ENCODE data around the gene PPP1R9B. TPM values are rescaled to one million over a fixed set of nuclear protein-coding genes. Genes with fewer than 3 reads are reported as not detected.

Gene PPP1R9B
- total RNA-seq, 2 experiments from 2014 or later, result 136 to 137 TPM

DNA sequence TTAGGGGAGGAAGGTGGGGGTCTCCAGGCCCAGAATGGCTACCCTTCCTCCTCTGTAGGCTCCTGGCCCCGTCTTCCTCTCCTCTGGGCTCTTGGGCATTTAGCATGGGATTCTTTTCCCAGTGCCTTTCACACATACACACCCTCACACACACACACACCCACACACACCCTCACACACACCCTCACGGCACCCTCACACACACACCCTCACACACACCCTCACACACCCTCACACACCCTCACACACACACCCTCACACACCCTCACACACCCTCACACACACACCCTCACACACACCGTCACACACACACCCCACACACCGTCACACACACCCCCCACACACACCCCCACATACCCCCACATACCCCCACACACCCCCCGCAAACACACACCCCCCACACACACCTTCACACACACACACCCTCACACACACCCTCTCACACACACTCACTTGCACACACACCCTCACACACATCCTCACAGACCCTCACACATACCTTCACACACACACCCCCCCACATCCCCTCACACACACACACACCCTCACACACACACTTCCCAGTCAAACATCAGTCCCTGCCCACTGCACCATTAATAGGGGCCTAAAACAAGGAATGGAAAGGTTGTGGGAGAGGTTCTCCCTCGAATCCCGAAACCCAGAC, 16.2 kb upstream of the PPP1R9B start:
- Mint-ChIP-seq H3K36me3 (ENCODE audit: low read depth) (no peaks in the 10 kb centered on the region), H3K9me3 (no peaks in the 10 kb centered on the region), H3K27ac (no peak overlapping the region), H3K4me3 (no peak overlapping the region), H3K27me3 (peaks cover 4% of the 10 kb centered on the region), H3K4me1 (peaks cover 34% of the 10 kb centered on the region)
- DNase-seq, result no peak
- ChIA-PET CTCF (interaction anchor here (0.9 to 2.1 kb wide), 3 partner anchors 27 to 52 kb away, joined by 3 to 5 read pairs (median 3); no protein-coding TSS in a partner anchor), POLR2A (interaction anchor here (1.7 kb wide), 1 partner anchor 34 kb away, joined by 5 read pairs; no protein-coding TSS in a partner anchor)

DNA sequence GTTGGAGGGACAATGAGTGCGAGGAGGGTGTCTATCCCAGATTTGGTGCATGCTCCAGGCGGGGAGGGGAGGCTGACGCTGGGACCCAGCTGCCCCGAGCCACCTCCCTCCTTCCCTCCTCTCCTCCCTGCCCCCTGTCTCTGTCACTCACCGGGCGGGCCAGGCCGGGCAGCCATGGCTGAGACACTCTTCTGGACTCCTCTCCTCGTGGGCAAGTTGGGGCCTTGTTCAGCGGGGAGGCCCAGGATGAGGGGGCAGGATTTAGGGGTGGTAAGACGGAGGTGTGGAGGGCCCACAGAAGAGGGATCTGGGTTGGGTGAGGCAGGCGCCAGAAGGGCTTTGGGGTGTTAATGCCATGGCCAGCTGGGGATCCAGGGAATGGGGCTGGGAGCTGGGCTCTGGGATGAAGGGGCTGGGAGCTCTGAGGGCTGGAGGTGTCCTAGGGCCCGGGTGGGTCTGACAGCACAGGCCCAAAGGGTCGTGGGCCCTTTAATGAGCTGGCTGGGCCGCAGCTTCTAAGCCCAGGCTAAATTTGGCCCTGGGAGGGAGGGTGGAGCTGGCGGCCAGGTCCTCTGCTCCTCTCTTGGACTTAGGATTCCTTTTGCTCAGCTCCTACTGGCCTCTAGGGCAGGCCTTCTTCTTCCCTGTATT, 15.5 kb upstream of the PPP1R9B start, which contains the start of gene SGCA:
TSS of gene SGCA (plus strand) at position 139 of the 651 bp plus-strand sequence. CDS start at position 175, 36 bp downstream.
- peaks cover 33% of the 10 kb centered on the region for H3K4me1 Mint-ChIP-seq
- CTCF ChIA-PET, result interaction anchor here (0.9 to 2.1 kb wide), 4 partner anchors 27 to 72 kb away, joined by 3 to 5 read pairs (median 4); no protein-coding TSS in a partner anchor
- no peak within 1 kb of the TSS for H3K4me3 Mint-ChIP-seq
- no peaks in the 10 kb centered on the region for H3K36me3 Mint-ChIP-seq (ENCODE audit: low read depth)
- peak within 1 kb of the TSS; percentile 5 for H3K27ac Mint-ChIP-seq
- POLR2A ChIA-PET, result interaction anchor here (1.7 kb wide), 1 partner anchor 34 kb away, joined by 5 read pairs; no protein-coding TSS in a partner anchor
- peaks cover 5% of the 10 kb centered on the region for H3K27me3 Mint-ChIP-seq
- no peak for DNase-seq
- H3K9me3 Mint-ChIP-seq, result no peaks in the 10 kb centered on the region

DNA sequence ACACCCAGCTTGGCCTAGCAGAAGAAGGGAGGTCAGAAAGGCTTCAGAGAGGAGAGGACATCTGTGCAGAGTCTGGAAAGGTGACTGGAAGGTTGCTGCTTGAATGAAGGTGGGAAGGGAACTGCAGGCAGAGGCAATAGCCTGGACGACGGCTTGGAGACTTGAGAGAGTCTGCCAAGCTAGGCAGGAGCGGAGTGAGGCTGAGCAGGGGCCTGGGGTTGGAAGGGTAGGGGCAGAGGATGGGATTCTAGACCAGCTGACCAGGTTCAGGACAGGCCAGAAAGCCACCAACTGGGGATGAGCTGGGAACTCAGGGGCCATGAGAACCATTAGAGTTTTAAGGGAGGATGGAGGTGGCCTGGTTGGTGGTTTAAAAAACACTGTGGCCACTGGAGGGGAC, 15.0 kb upstream of the PPP1R9B start:
- Mint-ChIP-seq H3K9me3 (no peaks in the 10 kb centered on the region), H3K36me3 (ENCODE audit: low read depth) (no peaks in the 10 kb centered on the region), H3K4me3 (no peak overlapping the region), H3K27me3 (peaks cover 5% of the 10 kb centered on the region), H3K4me1 (peaks cover 32% of the 10 kb centered on the region), H3K27ac (peak overlapping the region; percentile 5)
- ChIA-PET POLR2A (interaction anchor here (1.7 kb wide), 1 partner anchor 33 kb away, joined by 5 read pairs; no protein-coding TSS in a partner anchor), CTCF (interaction anchor here (0.9 to 2.1 kb wide), 4 partner anchors 26 to 71 kb away, joined by 3 to 5 read pairs (median 4); no protein-coding TSS in a partner anchor)
- no peak for DNase-seq

DNA sequence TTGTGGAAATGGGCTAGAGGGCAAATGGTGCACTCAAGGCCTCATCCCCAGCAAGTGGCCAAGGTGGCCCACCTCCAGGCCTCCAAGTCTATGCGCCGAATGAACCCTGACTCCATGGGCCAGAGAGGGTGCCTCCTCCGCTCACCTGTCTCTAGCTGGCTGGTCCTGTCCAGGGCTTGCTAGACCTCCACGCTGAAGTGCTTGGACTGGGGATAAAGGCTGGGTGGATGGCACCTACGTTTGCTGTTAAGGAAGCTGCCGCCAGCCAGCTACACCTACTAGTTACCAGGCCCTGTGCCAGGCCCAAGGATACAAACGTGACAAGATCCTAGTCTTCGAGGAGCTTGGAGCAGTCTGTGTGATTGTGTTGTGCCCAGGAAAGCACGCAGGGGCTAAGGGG, 14.6 kb upstream of the PPP1R9B start:
- ChIA-PET POLR2A (interaction anchor here (1.7 kb wide), 1 partner anchor 33 kb away, joined by 5 read pairs; no protein-coding TSS in a partner anchor), CTCF (interaction anchor here (0.9 to 2.1 kb wide), 4 partner anchors 26 to 71 kb away, joined by 3 to 5 read pairs (median 4); no protein-coding TSS in a partner anchor)
- peak overlapping the region; percentile 5 for H3K27ac Mint-ChIP-seq
- no peak overlapping the region for H3K4me3 Mint-ChIP-seq
- no peaks in the 10 kb centered on the region for H3K9me3 Mint-ChIP-seq
- peaks cover 29% of the 10 kb centered on the region for H3K4me1 Mint-ChIP-seq
- no peak for DNase-seq
- peaks cover 8% of the 10 kb centered on the region for H3K27me3 Mint-ChIP-seq
- no peaks in the 10 kb centered on the region for H3K36me3 Mint-ChIP-seq (ENCODE audit: low read depth)

DNA sequence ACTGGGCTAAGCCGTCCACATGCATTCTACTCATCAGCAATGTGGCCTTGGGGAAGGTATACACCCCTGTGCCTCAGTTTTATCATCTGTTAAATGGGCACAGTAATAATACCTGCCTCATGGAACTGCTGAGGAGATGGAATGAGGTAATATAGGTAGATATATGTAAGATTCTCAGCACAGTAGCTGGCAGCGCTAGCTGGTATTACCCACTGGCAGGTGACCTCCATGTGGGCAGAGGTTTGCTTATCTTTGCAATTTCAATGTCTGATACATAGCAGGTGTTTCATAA, 14.2 kb upstream of the PPP1R9B start:
- Mint-ChIP-seq H3K27me3 (peaks cover 10% of the 10 kb centered on the region), H3K4me1 (peaks cover 29% of the 10 kb centered on the region), H3K9me3 (no peaks in the 10 kb centered on the region), H3K4me3 (no peak overlapping the region), H3K27ac (no peak overlapping the region), H3K36me3 (ENCODE audit: low read depth) (no peaks in the 10 kb centered on the region)
- DNase-seq, result no peak
- POLR2A ChIA-PET, result no interaction called here
- CTCF ChIA-PET, result interaction anchor here (1.5 to 2.1 kb wide), 3 partner anchors 25 to 70 kb away, joined by 4 to 5 read pairs (median 4); no protein-coding TSS in a partner anchor

DNA sequence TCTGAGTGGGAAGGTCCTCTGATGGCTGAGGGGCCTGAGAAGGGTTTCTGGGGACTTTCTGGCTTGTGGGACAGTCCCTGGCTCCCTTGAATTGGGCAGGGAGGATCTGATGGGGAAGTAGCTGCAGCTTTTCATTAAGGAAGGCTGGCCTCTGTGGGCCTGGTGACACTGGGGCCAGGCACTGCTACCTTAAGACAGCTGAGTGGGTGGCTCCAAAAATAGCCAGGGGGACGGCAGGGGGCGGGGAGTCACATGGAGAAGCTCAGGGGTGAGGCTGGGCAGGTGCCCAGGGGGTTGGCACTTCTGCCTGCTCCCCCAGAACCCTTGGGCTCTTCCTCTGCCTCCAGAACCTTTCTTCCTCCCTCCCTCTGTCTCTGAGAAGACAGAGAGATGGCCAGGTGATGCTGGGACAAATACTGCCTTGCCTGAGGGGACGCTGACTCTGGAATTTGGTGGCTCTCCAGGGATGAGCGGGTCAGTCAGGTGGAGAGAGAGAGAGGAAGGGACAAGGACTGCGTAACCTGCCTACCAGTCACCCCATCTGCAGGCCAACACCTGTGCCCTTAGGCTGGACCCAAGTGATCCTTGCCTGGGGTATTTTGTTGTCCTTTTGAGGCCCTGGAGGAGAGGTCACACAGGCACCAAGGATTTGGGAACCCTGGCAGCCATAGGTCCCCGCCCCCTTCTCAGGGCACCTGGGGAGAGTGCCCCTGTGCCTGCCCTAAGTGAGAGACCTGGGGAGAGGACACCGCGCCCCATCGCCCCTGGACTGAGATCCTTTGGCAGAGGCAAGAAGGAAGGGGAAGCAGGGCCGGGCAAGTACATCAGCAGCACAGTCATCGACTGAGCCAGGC, 13.6 kb upstream of the PPP1R9B start:
- Mint-ChIP-seq H3K27ac (no peak overlapping the region), H3K36me3 (ENCODE audit: low read depth) (no peaks in the 10 kb centered on the region), H3K27me3 (peaks cover 10% of the 10 kb centered on the region), H3K4me1 (peaks cover 25% of the 10 kb centered on the region), H3K4me3 (no peak overlapping the region), H3K9me3 (no peaks in the 10 kb centered on the region)
- CTCF ChIA-PET, result interaction anchor here (1.0 to 1.8 kb wide), 4 partner anchors 36 to 109 kb away, joined by 3 to 5 read pairs (median 4); no protein-coding TSS in a partner anchor
- DNase-seq, result no peak
- POLR2A ChIA-PET, result no interaction called here

DNA sequence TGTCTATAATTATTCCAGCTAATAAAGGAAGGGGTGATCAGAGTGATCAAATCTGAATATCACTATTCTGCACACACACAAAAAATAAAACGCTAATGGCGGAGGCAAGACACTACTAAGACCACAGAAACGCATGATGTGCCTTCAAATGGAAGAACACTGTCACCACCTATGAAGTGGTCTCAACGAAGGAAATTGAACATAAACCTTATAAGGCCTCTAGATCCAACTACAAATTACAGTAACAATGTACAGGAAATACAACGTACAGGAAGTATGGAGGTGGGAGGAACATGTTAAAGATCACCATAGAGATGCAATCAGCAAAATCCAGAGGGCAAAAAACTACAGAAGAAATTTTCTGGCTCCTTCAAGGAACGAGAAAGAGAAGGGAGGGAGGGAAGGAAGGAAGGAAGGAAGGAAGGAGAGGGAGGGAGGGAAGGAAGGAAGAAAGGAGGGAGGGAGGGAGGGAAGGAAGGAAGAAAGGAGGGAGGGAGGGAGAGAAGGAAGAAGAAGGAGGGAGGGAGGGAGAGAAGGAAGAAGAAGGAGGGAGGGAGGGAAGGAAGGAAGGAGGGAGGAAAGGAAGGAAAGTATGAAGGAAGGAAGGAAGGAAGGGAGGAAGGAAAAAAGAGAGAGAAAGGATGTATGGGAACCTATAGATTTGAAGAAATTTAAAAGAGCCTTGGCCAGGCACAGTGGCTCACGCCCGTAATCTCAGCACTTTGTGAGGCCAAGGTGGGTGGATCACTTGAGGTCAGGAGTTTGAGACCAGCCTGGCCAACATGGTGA, 12.2 kb upstream of the PPP1R9B start:
- H3K27me3 Mint-ChIP-seq, result peaks cover 7% of the 10 kb centered on the region
- ChIA-PET CTCF (interaction anchor here (1.0 to 2.8 kb wide), 18 partner anchors 8 to 234 kb away, joined by 3 to 58 read pairs (median 10); partner anchors contain the start of genes COL1A1, LRRC59 and PPP1R9B), POLR2A (interaction anchor here (0.8 to 2.8 kb wide), 5 partner anchors 11 to 234 kb away, joined by 3 to 47 read pairs (median 3); partner anchors contain the start of genes LRRC59 and PPP1R9B)
- no peak overlapping the region for H3K27ac Mint-ChIP-seq
- H3K9me3 Mint-ChIP-seq, result no peaks in the 10 kb centered on the region
- DNase-seq, result no peak
- H3K4me1 Mint-ChIP-seq, result peaks cover 31% of the 10 kb centered on the region
- no peaks in the 10 kb centered on the region for H3K36me3 Mint-ChIP-seq (ENCODE audit: low read depth)
- H3K4me3 Mint-ChIP-seq, result no peak overlapping the region

DNA sequence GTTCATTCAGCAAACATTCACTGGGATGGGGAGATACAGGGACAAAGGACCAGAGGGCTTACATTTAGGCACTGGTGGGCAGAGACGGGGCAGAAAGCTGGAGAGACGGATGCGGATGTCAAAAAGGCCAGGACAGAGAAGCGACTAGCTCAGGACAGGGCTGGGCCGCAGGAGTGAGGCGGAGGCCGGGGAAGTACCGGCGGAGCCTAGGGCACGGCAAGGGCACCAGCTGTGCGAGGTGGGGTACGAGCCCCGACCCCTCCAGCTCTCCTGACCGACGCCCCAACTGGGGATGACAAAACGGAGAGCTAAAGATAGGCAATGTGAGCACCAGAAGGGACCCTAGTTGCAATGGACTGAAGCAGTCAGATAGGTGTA, 11.4 kb upstream of the PPP1R9B start:
- H3K27me3 Mint-ChIP-seq, result peaks cover 7% of the 10 kb centered on the region
- peaks cover 36% of the 10 kb centered on the region for H3K4me1 Mint-ChIP-seq
- H3K9me3 Mint-ChIP-seq, result no peaks in the 10 kb centered on the region
- peak overlapping the region; percentile 75 for H3K27ac Mint-ChIP-seq
- ChIA-PET POLR2A (interaction anchor here (0.8 to 2.8 kb wide), 6 partner anchors 11 to 235 kb away, joined by 3 to 47 read pairs (median 3); partner anchors contain the start of genes LRRC59 and PPP1R9B), CTCF (interaction anchor here (1.0 to 2.8 kb wide), 18 partner anchors 9 to 235 kb away, joined by 3 to 58 read pairs (median 10); partner anchors contain the start of genes COL1A1, LRRC59 and PPP1R9B)
- H3K4me3 Mint-ChIP-seq, result peak overlapping the region; percentile 70
- DNase-seq, result no peak
- no peaks in the 10 kb centered on the region for H3K36me3 Mint-ChIP-seq (ENCODE audit: low read depth)

DNA sequence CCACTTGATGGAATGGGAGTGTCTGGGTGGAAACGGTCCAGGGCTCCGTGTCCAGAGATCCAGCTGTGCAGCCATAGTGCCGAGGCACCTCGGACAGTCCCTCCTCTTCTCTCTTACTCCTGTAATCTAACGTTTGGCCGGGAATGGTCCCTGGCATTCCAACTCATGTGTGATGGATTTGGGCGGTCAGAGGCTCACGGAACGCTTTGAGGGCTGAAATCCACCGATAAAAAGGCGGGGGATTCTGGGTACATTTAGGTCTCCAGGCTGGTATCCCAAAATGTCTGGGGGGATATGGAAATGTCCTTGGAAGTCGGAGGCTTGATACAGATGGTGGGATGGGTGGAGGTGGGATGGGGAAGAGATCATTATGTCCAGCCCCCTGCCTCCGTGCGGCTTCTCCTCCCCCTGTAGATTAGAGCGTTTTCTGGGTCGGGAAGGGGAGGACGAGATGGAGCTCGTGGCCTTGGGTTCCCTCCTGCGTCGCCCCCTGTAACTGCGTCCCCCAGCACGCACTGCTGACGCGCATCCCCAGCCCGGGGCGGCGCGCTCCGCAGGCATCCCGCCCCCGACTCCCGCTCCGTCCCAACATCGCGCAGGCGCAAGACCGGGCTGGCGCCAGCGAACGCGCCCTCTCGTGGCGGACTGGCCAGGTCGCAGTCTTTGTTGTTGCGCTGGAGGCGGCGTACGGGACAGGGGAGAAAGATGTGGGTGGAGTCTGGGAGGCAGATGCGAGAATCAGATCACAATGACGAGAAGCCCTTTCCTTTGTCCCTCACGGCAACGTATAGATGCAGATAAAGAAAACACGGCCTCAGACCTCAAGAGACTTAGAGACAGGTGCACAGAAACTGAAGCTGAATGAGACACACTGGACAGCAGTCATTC, 10.8 kb upstream of the PPP1R9B start:
- Mint-ChIP-seq H3K27me3 (peaks cover 7% of the 10 kb centered on the region), H3K36me3 (ENCODE audit: low read depth) (no peaks in the 10 kb centered on the region), H3K4me3 (peak overlapping the region; percentile 70), H3K9me3 (no peaks in the 10 kb centered on the region), H3K4me1 (peaks cover 36% of the 10 kb centered on the region), H3K27ac (peak overlapping the region; percentile 75)
- peak; percentile 96 for DNase-seq
- ChIA-PET CTCF (interaction anchor here (1.0 to 2.8 kb wide), 20 partner anchors 9 to 236 kb away, joined by 3 to 58 read pairs (median 10); partner anchors contain the start of genes COL1A1, LRRC59 and PPP1R9B), POLR2A (interaction anchor here (0.8 to 2.8 kb wide), 8 partner anchors 8 to 46 kb away, joined by 3 to 47 read pairs (median 3); partner anchors contain the start of gene PPP1R9B)

DNA sequence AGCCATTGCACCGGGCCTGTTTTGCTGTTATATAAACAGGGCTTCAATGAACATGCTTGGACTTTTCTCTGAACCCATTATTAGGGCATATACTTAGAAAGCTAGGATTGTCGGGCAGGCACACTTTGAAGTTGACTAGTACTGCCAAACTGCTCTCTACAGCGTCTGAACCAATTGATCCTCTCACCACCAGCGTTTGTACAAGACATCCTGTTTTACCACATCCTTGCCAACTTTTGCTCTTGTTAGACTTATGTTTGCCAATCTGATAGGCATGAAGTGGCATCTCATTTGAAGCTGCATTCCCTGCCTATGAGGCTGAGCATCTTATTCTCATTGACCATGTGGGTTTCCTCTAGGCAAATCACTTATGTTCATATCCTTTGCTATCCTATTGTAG, 7.4 kb upstream of the PPP1R9B start:
- Mint-ChIP-seq H3K4me1 (peaks cover 51% of the 10 kb centered on the region), H3K9me3 (no peaks in the 10 kb centered on the region)
- POLR2A ChIA-PET, result interaction anchor here (1.2 to 1.5 kb wide), 3 partner anchors 9 to 19 kb away, joined by 4 to 6 read pairs (median 4); no protein-coding TSS in a partner anchor

More for the DNA sequence above, 7.4 kb upstream of the PPP1R9B start:
- H3K36me3 Mint-ChIP-seq (ENCODE audit: low read depth), result no peaks in the 10 kb centered on the region
- H3K27me3 Mint-ChIP-seq, result peaks cover 7% of the 10 kb centered on the region
- CTCF ChIA-PET, result interaction anchor here (1.1 to 2.2 kb wide), 4 partner anchors 12 to 64 kb away, joined by 3 to 16 read pairs (median 6); no protein-coding TSS in a partner anchor
- H3K27ac Mint-ChIP-seq, result peak overlapping the region; percentile 11
- DNase-seq, result peak; percentile 35
- H3K4me3 Mint-ChIP-seq, result no peak overlapping the region

All from activated CD4-positive, alpha-beta memory T cell treated with anti-CD3 and anti-CD28 coated beads, Interleukin-2, amount 10 ng/mL, durations not matched to agents 7 days and 5 days (primary cell).